OCI-LY3 (cell line): ENCODE measurements around the gene DRC3.

Source experiments
- H2AFZ ChIP-seq: fragments of 200-600, 300-600 bp; shearing (Covaris generic); 2 replicates; pipeline ENCODE4 v1.6.0; 2014; ENCODE audit warnings: antibody characterized with exemption, low read depth, low read length
- H3K27ac ChIP-seq: fragments of 200-600, 300-600 bp; sonication (generic); 2 replicates; pipeline ENCODE4 v1.5.1; 2014; ENCODE audit warnings: mild to moderate bottlenecking, low read length, moderate library complexity, mixed read lengths
- H3K27me3 ChIP-seq: fragments of 200-600, 300-600 bp; sonication (generic); 2 replicates; pipeline ENCODE4 v1.6.1; 2014; ENCODE audit warnings: low read depth, low read length, mixed read lengths
- H3K36me3 ChIP-seq: fragments of 200-600, 300-600 bp; sonication (generic); replicated peaks from 2 replicates; pipeline ENCODE3; 2014; ENCODE audit warnings: low read depth, low read length, mixed read lengths
- H3K4me1 ChIP-seq: fragments of 300-600, 200-600 bp; sonication (generic); 2 replicates; pipeline ENCODE4 v1.6.1; 2014; ENCODE audit warnings: low read length, mixed read lengths
- H3K4me2 ChIP-seq: fragments of 200-600, 300-600 bp; sonication (generic); 2 replicates; pipeline ENCODE4 v1.6.1; 2014; ENCODE audit warnings: low read length, mixed read lengths
- H3K4me3 ChIP-seq: fragments of 300-600, 200-600 bp; sonication (generic); 2 replicates; pipeline ENCODE4 v1.5.1; 2014; ENCODE audit warnings: antibody characterized with exemption, mild to moderate bottlenecking, low read length, moderate library complexity
- H3K79me2 ChIP-seq: fragments of 300-600, 200-600 bp; shearing (Covaris generic); 2 replicates; pipeline ENCODE4 v1.6.1; 2014; ENCODE audit warnings: mild to moderate bottlenecking, low read length, mixed read lengths
- H3K9ac ChIP-seq: fragments of 300-600, 200-600 bp; shearing (Covaris generic); 2 replicates; pipeline ENCODE4 v1.6.0; 2014; ENCODE audit warnings: mild to moderate bottlenecking, low read length, moderate library complexity
- H3K9me3 ChIP-seq: fragments of 200-600, 300-600 bp; shearing (Covaris generic); 2 replicates; pipeline ENCODE4 v1.6.1; 2014; ENCODE audit warnings: low read length, mixed read lengths; ENCODE audit not compliant: insufficient read depth
- H4K20me1 ChIP-seq: fragments of 200-600, 300-600 bp; sonication (generic); 2 replicates; pipeline ENCODE4 v1.6.1; 2016; ENCODE audit warnings: low read length, mixed read lengths; ENCODE audit not compliant: insufficient read depth
- CTCF ChIP-seq: fragments of 200-600, 300-600 bp; sonication (generic); IDR thresholded peaks from 2 replicates; pipeline ENCODE4 v1.5.1; 2014; ENCODE audit warnings: antibody characterized with exemption, low read length, low read depth
- EZH2phosphoT487 ChIP-seq: fragments of 200-600 bp; shearing (Covaris generic); IDR thresholded peaks from 2 replicates; pipeline ENCODE4 v1.6.1; 2018; ENCODE audit warnings: antibody characterized with exemption, mixed run types, low read depth

Gene DRC3

GRCh38 chr17:17978481-17979424 is 6.1 kb downstream of the DRC3 start:
- H4K20me1 ChIP-seq: no peaks in the 10 kb centered on the region
- no peak overlapping the region for H3K4me3 ChIP-seq
- H3K27me3 ChIP-seq: no peaks in the 10 kb centered on the region
- no peaks in the 10 kb centered on the region for H3K79me2 ChIP-seq
- H2AFZ ChIP-seq: no peak overlapping the region
- H3K4me2 ChIP-seq: no peak overlapping the region
- H3K9me3 ChIP-seq: no peaks in the 10 kb centered on the region
- no peak overlapping the region for H3K9ac ChIP-seq
- no peak overlapping the region for H3K27ac ChIP-seq
- H3K4me1 ChIP-seq: no peaks in the 10 kb centered on the region
- no peaks in the 10 kb centered on the region for H3K36me3 ChIP-seq
- TF ChIP-seq CTCF (no peak), EZH2phosphoT487 (no peak)

- no peaks in the 10 kb centered on the region for H4K20me1 ChIP-seq
- no peak overlapping the region for H2AFZ ChIP-seq
- no peak overlapping the region for H3K4me2 ChIP-seq
- H3K9me3 ChIP-seq: no peaks in the 10 kb centered on the region
- H3K27ac ChIP-seq: no peak overlapping the region
- no peaks in the 10 kb centered on the region for H3K79me2 ChIP-seq
- H3K4me1 ChIP-seq: no peaks in the 10 kb centered on the region
- no peaks in the 10 kb centered on the region for H3K36me3 ChIP-seq
- no peak overlapping the region for H3K9ac ChIP-seq
- TF ChIP-seq CTCF (no peak), EZH2phosphoT487 (no peak)
- H3K4me3 ChIP-seq: no peak overlapping the region
- H3K27me3 ChIP-seq: no peaks in the 10 kb centered on the region
These were observed 7.1 kb downstream of the DRC3 start for GRCh38 chr17:17979778-17980177.

GRCh38 chr17:17981330-17981729 is 8.7 kb downstream of the DRC3 start:
- H3K27ac ChIP-seq: no peak overlapping the region
- peaks cover 2% of the 10 kb centered on the region; the same call in 1 of the 2 replicates for H3K4me1 ChIP-seq
- H3K4me3 ChIP-seq: no peak overlapping the region
- H2AFZ ChIP-seq: no peak overlapping the region
- no peak overlapping the region for H3K4me2 ChIP-seq
- H3K27me3 ChIP-seq: no peaks in the 10 kb centered on the region
- H4K20me1 ChIP-seq: no peaks in the 10 kb centered on the region
- no peaks in the 10 kb centered on the region for H3K36me3 ChIP-seq
- TF ChIP-seq CTCF: no peak
- no peak for TF ChIP-seq EZH2phosphoT487
- H3K79me2 ChIP-seq: no peaks in the 10 kb centered on the region
- H3K9ac ChIP-seq: no peak overlapping the region
- no peaks in the 10 kb centered on the region for H3K9me3 ChIP-seq

- no peak overlapping the region for H3K9ac ChIP-seq
- no peaks in the 10 kb centered on the region for H4K20me1 ChIP-seq
- no peak overlapping the region for H2AFZ ChIP-seq
- no peak overlapping the region for H3K4me2 ChIP-seq
- no peaks in the 10 kb centered on the region for H3K79me2 ChIP-seq
- H3K4me3 ChIP-seq: no peak overlapping the region
- H3K27me3 ChIP-seq: no peaks in the 10 kb centered on the region
- TF ChIP-seq CTCF: no peak
- TF ChIP-seq EZH2phosphoT487: no peak
- H3K9me3 ChIP-seq: no peaks in the 10 kb centered on the region
- H3K27ac ChIP-seq: no peak overlapping the region
- H3K4me1 ChIP-seq: peaks cover 2% of the 10 kb centered on the region; the same call in 1 of the 2 replicates
- H3K36me3 ChIP-seq: no peaks in the 10 kb centered on the region
These were observed 10.1 kb downstream of the DRC3 start for GRCh38 chr17:17982801-17983200.
